Right atrium auricular region (tissue), 2 donors: ENCODE data around the gene PAX5. TPM values are rescaled to one million over a fixed set of nuclear protein-coding genes. Genes with fewer than 3 reads are reported as not detected.

Experiments
- DNase-seq: peaks from one replicate; pipeline ENCODE4 v3.0.0-alpha.2; 2019; ENCODE audit warnings: low spot score
- H3K27ac ChIP-seq, 2 donors: fragments of 200-600 bp; sonication (generic); 1 replicate in 1 of 2; 2 replicates in 1 of 2; pipeline ENCODE4 v1.5.1; 2016 to 2019
- H3K27me3 ChIP-seq, 2 donors: fragments of 200-600 bp; sonication (generic); one replicate each; pipeline versions ENCODE4 v1.5.1 to v1.6.0; 2017 to 2019
- H3K36me3 ChIP-seq: fragments of 200-600 bp; sonication (generic); one replicate; pipeline ENCODE4 v1.5.1; 2016
- H3K4me1 ChIP-seq, 2 donors: fragments of 200-600 bp; sonication (generic); one replicate each; pipeline versions ENCODE4 v1.5.1 to v1.6.0; 2017 to 2019
- H3K4me3 ChIP-seq, 2 donors: fragments of 200-600 bp; sonication (generic); 1 replicate in 1 of 2; 2 replicates in 1 of 2; pipeline ENCODE4 v1.5.1; 2017 to 2019; ENCODE audit warnings: mild to moderate bottlenecking in 1 of 2, moderate library complexity in 1 of 2
- H3K9me3 ChIP-seq, 2 donors: fragments of 200-600 bp; sonication (generic); one replicate each; pipeline ENCODE4 v1.5.1; 2019
- total RNA-seq, 2 donors: library from RNA; depleted of rRNA; stranded (reverse); fragments of >200 nt; gene quantifications; one replicate each; pipeline ENCODE4 v1.1.0, GENCODE V29; 2016
- TF ChIP-seq, protein P1 (sequence below), 2 donors: fragments of 200-600 bp; sonication (generic); IDR thresholded peaks; one replicate each; pipeline ENCODE4 v1.5.1; 2019; ENCODE audit warnings: antibody characterized with exemption in 2 of 2

The PAX5 gene
- total RNA-seq, 2 donors from 2014 or later = 0.59 TPM; not detected in 1

GRCh38 chr9:36822201-36822600 lies 211.9 kb downstream of the PAX5 start:
- Histone ChIP-seq H3K27me3 (no peaks in the 10 kb centered on the region), H3K9me3 (no peaks in the 10 kb centered on the region), H3K27ac (no peak overlapping the region), H3K4me1 (peaks cover 0 to 12% of the 10 kb centered on the region in 2 donors), H3K4me3 (no peak overlapping the region), H3K36me3 (no peaks in the 10 kb centered on the region)
- TF ChIP-seq, protein P1, sequence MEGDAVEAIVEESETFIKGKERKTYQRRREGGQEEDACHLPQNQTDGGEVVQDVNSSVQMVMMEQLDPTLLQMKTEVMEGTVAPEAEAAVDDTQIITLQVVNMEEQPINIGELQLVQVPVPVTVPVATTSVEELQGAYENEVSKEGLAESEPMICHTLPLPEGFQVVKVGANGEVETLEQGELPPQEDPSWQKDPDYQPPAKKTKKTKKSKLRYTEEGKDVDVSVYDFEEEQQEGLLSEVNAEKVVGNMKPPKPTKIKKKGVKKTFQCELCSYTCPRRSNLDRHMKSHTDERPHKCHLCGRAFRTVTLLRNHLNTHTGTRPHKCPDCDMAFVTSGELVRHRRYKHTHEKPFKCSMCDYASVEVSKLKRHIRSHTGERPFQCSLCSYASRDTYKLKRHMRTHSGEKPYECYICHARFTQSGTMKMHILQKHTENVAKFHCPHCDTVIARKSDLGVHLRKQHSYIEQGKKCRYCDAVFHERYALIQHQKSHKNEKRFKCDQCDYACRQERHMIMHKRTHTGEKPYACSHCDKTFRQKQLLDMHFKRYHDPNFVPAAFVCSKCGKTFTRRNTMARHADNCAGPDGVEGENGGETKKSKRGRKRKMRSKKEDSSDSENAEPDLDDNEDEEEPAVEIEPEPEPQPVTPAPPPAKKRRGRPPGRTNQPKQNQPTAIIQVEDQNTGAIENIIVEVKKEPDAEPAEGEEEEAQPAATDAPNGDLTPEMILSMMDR (IDR thresholded peaks at IDR 0.05) = no peak
- DNase-seq = no peak

GRCh38 chr9:36820392-36820861 lies 213.6 kb downstream of the PAX5 start:
- Histone ChIP-seq H3K27ac (no peak overlapping the region), H3K36me3 (no peaks in the 10 kb centered on the region), H3K9me3 (no peaks in the 10 kb centered on the region), H3K27me3 (no peaks in the 10 kb centered on the region), H3K4me1 (peaks cover 0 to 12% of the 10 kb centered on the region in 2 donors), H3K4me3 (no peak overlapping the region)
- TF ChIP-seq, protein P1 (IDR thresholded peaks at IDR 0.05) = no peak
- no peak for DNase-seq

GRCh38 chr9:36818965-36819870 lies 214.8 kb downstream of the PAX5 start:
- Histone ChIP-seq H3K4me1 (peaks cover 0 to 12% of the 10 kb centered on the region in 2 donors), H3K36me3 (no peaks in the 10 kb centered on the region), H3K27ac (no peak overlapping the region), H3K27me3 (no peaks in the 10 kb centered on the region), H3K4me3 (peak overlapping the region; percentile 26 to 40), H3K9me3 (no peaks in the 10 kb centered on the region)
- TF ChIP-seq, protein P1 (IDR thresholded peaks at IDR 0.05) = no peak
- no peak for DNase-seq

GRCh38 chr9:36818242-36818938 lies 215.7 kb downstream of the PAX5 start:
- Histone ChIP-seq H3K4me1 (peaks cover 0 to 12% of the 10 kb centered on the region in 2 donors), H3K9me3 (no peaks in the 10 kb centered on the region), H3K27me3 (no peaks in the 10 kb centered on the region), H3K36me3 (no peaks in the 10 kb centered on the region), H3K4me3 (peak overlapping the region; percentile 26 to 40), H3K27ac (no peak overlapping the region)
- DNase-seq = no peak
- TF ChIP-seq, protein P1 (IDR thresholded peaks at IDR 0.05) = no peak

- TF ChIP-seq, protein P1 (IDR thresholded peaks at IDR 0.05) = no peak
- H3K27me3 ChIP-seq = no peaks in the 10 kb centered on the region
- H3K27ac ChIP-seq = no peak overlapping the region
- peaks cover 0 to 3% of the 10 kb centered on the region in 2 donors for H3K9me3 ChIP-seq
- peaks cover 0 to 12% of the 10 kb centered on the region in 2 donors for H3K4me1 ChIP-seq
- no peak overlapping the region for H3K4me3 ChIP-seq
- no peak for DNase-seq
- H3K36me3 ChIP-seq = no peaks in the 10 kb centered on the region
Measured at GRCh38 chr9:36817160-36817834, 216.8 kb downstream of the PAX5 start.
